ENCODE data around the gene F12.
A peak's percentile ranks its signal among the peaks of the same experiment; 100 is the strongest.

The F12 gene

DNA sequence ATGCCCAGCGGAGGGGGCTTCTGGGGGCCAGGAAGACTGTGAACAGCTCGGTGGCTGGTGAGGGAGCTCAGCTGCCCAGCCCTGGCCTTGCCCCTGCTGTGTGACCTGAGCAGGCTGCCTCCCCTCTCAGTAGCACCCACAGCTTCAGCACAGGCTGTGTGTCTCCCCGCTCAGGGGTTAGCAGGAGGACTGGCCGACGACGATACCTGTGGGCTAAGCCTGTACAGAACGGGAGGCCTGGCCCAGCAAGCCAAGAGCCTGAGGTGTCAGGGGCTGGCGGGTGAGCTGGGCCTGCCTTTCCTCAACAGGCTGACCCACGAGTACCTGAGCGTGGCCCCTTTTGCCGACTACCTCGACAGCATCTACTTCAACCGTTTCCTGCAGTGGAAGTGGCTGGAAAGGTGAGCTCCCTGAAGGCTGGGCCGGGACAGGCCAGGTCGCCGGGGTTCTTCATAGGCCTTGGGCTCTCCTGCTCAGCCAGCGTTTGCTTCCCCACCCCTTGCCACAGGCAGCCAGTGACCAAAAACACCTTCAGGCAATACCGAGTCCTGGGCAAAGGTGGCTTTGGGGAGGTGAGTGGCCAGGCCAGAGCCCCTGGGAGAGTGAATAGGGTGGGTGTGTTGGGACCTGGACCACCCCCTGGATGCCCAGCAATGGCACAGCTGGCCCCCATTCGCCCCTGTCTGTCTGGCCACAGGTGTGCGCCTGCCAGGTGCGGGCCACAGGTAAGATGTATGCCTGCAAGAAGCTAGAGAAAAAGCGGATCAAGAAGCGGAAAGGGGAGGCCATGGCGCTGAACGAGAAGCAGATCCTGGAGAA is 23.7 kb upstream of the F12 start:
- H3K9ac ChIP-seq (ENCODE audit: low read depth, low read length) = no peak overlapping the region
- no peak for ATAC-seq (ENCODE audit: insufficient read depth, low read depth)
- peaks cover 48% of the 10 kb centered on the region for H3K4me1 ChIP-seq (ENCODE audit: insufficient read depth, low read length)
- no peak overlapping the region for H2AFZ ChIP-seq (ENCODE audit: low read depth, low read length)
- H3K79me2 ChIP-seq (ENCODE audit: insufficient read depth, low read length) = peaks cover 31% of the 10 kb centered on the region
- H3K4me2 ChIP-seq (ENCODE audit: insufficient read depth, low read length) = no peak overlapping the region
- no peaks in the 10 kb centered on the region for H3K27me3 ChIP-seq (ENCODE audit: insufficient read depth, low read length, poor library complexity)
- H3K4me3 ChIP-seq (ENCODE audit: low read depth in 1 of 2, low read length in 2 of 2) = no peak overlapping the region
- H3K9me3 ChIP-seq (ENCODE audit: insufficient read depth, low read length, severe bottlenecking) = no peaks in the 10 kb centered on the region
- TF ChIP-seq, protein P1, sequence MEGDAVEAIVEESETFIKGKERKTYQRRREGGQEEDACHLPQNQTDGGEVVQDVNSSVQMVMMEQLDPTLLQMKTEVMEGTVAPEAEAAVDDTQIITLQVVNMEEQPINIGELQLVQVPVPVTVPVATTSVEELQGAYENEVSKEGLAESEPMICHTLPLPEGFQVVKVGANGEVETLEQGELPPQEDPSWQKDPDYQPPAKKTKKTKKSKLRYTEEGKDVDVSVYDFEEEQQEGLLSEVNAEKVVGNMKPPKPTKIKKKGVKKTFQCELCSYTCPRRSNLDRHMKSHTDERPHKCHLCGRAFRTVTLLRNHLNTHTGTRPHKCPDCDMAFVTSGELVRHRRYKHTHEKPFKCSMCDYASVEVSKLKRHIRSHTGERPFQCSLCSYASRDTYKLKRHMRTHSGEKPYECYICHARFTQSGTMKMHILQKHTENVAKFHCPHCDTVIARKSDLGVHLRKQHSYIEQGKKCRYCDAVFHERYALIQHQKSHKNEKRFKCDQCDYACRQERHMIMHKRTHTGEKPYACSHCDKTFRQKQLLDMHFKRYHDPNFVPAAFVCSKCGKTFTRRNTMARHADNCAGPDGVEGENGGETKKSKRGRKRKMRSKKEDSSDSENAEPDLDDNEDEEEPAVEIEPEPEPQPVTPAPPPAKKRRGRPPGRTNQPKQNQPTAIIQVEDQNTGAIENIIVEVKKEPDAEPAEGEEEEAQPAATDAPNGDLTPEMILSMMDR (IDR thresholded peaks at IDR 0.05; ENCODE audit: borderline replicate concordance, extremely low read depth, low read length, poor library complexity, severe bottlenecking) = no peak
- no peak for TF ChIP-seq EZH2 (IDR thresholded peaks at IDR 0.05; ENCODE audit: borderline replicate concordance, low read depth, low read length, severe bottlenecking)
- no peak overlapping the region for H3K27ac ChIP-seq (ENCODE audit: low read length)
- H3K36me3 ChIP-seq (ENCODE audit: insufficient read depth, low read length) = peaks cover 78% of the 10 kb centered on the region
- peaks cover 65% of the 10 kb centered on the region for H4K20me1 ChIP-seq (ENCODE audit: insufficient read depth, low read length)
- no peak for DNase-seq

- Histone ChIP-seq H3K36me3 (ENCODE audit: insufficient read depth, low read length) (peaks cover 74% of the 10 kb centered on the region), H3K9me3 (ENCODE audit: insufficient read depth, low read length, severe bottlenecking) (no peaks in the 10 kb centered on the region), H3K9ac (ENCODE audit: low read depth, low read length) (peak overlapping the region; percentile 45), H3K27ac (ENCODE audit: low read length) (peak overlapping the region; percentile 78), H3K4me3 (ENCODE audit: low read depth in 1 of 2, low read length in 2 of 2) (no peak overlapping the region), H3K79me2 (ENCODE audit: insufficient read depth, low read length) (peaks cover 38% of the 10 kb centered on the region), H3K4me1 (ENCODE audit: insufficient read depth, low read length) (peaks cover 55% of the 10 kb centered on the region), H2AFZ (ENCODE audit: low read depth, low read length) (no peak overlapping the region), H4K20me1 (ENCODE audit: insufficient read depth, low read length) (peaks cover 68% of the 10 kb centered on the region), H3K27me3 (ENCODE audit: insufficient read depth, low read length, poor library complexity) (no peaks in the 10 kb centered on the region), H3K4me2 (ENCODE audit: insufficient read depth, low read length) (peak overlapping the region; percentile 49)
- no peak for ATAC-seq (ENCODE audit: insufficient read depth, low read depth)
- TF ChIP-seq EZH2 (IDR thresholded peaks at IDR 0.05; ENCODE audit: borderline replicate concordance, low read depth, low read length, severe bottlenecking) = no peak
- TF ChIP-seq, protein P1 (IDR thresholded peaks at IDR 0.05; ENCODE audit: borderline replicate concordance, extremely low read depth, low read length, poor library complexity, severe bottlenecking) = no peak
- no peak for DNase-seq
These were observed 22.9 kb upstream of the F12 start for GRCh38 chr5:177432143-177432838.

GRCh38 chr5:177431317-177432142 is 22.2 kb upstream of the F12 start:
- Histone ChIP-seq H2AFZ (ENCODE audit: low read depth, low read length) (no peak overlapping the region), H3K27ac (ENCODE audit: low read length) (peak overlapping the region; percentile 78), H3K36me3 (ENCODE audit: insufficient read depth, low read length) (peaks cover 69% of the 10 kb centered on the region), H3K79me2 (ENCODE audit: insufficient read depth, low read length) (peaks cover 45% of the 10 kb centered on the region), H3K27me3 (ENCODE audit: insufficient read depth, low read length, poor library complexity) (no peaks in the 10 kb centered on the region), H3K4me3 (ENCODE audit: low read depth in 1 of 2, low read length in 2 of 2) (peak overlapping the region in 1 of 2 experiments; percentile 13; a peak in 1 of 4 replicates), H3K4me2 (ENCODE audit: insufficient read depth, low read length) (peak overlapping the region; percentile 49), H3K4me1 (ENCODE audit: insufficient read depth, low read length) (peaks cover 60% of the 10 kb centered on the region), H3K9me3 (ENCODE audit: insufficient read depth, low read length, severe bottlenecking) (no peaks in the 10 kb centered on the region), H4K20me1 (ENCODE audit: insufficient read depth, low read length) (peaks cover 70% of the 10 kb centered on the region), H3K9ac (ENCODE audit: low read depth, low read length) (peak overlapping the region; percentile 45)
- ATAC-seq (ENCODE audit: insufficient read depth, low read depth) = peak; percentile 71
- DNase-seq = peak; percentile 92
- no peak for TF ChIP-seq EZH2 (IDR thresholded peaks at IDR 0.05; ENCODE audit: borderline replicate concordance, low read depth, low read length, severe bottlenecking)
- TF ChIP-seq, protein P1 (IDR thresholded peaks at IDR 0.05; ENCODE audit: borderline replicate concordance, extremely low read depth, low read length, poor library complexity, severe bottlenecking) = peak; percentile 3
